Measurements from ENCODE around the gene TJP1.

DNA sequence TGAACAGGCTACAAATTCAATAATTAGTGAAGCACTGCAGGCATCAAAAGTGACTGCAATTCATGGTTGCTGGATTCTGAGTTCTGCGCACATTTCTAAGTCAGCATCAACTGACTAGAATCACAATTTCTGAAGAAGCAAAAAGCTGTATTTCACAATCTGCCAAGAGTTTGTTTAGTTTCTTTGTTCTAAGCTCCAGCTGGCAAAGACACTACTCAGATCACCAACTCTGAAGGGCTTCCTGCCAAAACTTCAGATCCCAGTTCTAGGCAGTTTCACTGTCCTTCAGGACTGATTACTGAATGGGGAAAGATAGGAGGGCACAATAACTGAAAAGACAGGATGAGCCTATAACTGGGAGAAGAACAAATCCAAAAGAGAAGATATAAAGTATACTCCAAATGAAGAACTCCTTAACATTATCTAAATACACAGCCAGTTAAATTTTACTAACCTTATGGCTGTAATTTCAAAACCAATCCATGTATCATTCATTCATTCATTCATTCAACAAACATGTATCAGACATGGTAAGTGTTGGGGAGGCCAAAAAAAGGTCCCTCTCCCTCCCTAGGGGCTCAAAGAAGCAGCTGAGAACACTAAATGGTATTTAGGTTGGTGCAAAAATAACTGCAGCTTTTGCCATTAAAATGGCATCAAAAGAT is 17.1 kb downstream of the TJP1 start:
- TF ChIP-seq, protein P1, sequence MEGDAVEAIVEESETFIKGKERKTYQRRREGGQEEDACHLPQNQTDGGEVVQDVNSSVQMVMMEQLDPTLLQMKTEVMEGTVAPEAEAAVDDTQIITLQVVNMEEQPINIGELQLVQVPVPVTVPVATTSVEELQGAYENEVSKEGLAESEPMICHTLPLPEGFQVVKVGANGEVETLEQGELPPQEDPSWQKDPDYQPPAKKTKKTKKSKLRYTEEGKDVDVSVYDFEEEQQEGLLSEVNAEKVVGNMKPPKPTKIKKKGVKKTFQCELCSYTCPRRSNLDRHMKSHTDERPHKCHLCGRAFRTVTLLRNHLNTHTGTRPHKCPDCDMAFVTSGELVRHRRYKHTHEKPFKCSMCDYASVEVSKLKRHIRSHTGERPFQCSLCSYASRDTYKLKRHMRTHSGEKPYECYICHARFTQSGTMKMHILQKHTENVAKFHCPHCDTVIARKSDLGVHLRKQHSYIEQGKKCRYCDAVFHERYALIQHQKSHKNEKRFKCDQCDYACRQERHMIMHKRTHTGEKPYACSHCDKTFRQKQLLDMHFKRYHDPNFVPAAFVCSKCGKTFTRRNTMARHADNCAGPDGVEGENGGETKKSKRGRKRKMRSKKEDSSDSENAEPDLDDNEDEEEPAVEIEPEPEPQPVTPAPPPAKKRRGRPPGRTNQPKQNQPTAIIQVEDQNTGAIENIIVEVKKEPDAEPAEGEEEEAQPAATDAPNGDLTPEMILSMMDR (IDR thresholded peaks at IDR 0.05; ENCODE audit: borderline replicate concordance, extremely low read depth, low read length, poor library complexity, severe bottlenecking), result no peak
- no peak for TF ChIP-seq EZH2 (IDR thresholded peaks at IDR 0.05; ENCODE audit: borderline replicate concordance, low read depth, low read length, severe bottlenecking)

Data from DND-41 (cell line).